T-helper 17 cell (primary cell): ENCODE results near the gene KASH5. TPM values are rescaled to one million over a fixed set of nuclear protein-coding genes. Genes with fewer than 3 reads are reported as not detected.
A peak's percentile ranks its signal among the peaks of the same experiment; 100 is the strongest.

Source experiments
- ATAC-seq: fragments of 150-1000 bp; cut with Tn5 transposase; 2 replicates; pipeline ENCODE4 v1.10.0; 2021; ENCODE audit warnings: mild to moderate bottlenecking, moderate library complexity
- DNase-seq, 3 donors: peaks; one replicate each; pipeline versions ENCODE4 v3.0.0 to v3.0.0-alpha.2; 2020 to 2021
- H3K9me3 ChIP-seq: one replicate; pipeline ENCODE4 v1.7.0; 2013; ENCODE audit warnings: low read length, mild to moderate bottlenecking; ENCODE audit not compliant: control insufficient read depth, poor library complexity, severe bottlenecking
- H3K27ac Mint-ChIP-seq: one replicate; pipeline ENCODE4 v1.8.0; 2022; ENCODE audit warnings: mild to moderate bottlenecking, moderate library complexity, mixed read lengths
- H3K27me3 Mint-ChIP-seq: one replicate; pipeline ENCODE4 v1.8.0; 2022; ENCODE audit warnings: mixed read lengths
- H3K36me3 Mint-ChIP-seq: one replicate; pipeline ENCODE4 v1.8.0; 2022; ENCODE audit warnings: low read depth, mixed read lengths
- H3K4me1 Mint-ChIP-seq: one replicate; pipeline ENCODE4 v1.8.0; 2022; ENCODE audit warnings: mild to moderate bottlenecking, mixed read lengths
- H3K4me3 Mint-ChIP-seq: one replicate; pipeline ENCODE4 v1.8.0; 2022; ENCODE audit warnings: mild to moderate bottlenecking, moderate library complexity, mixed read lengths
- total RNA-seq, 4 donors: library from RNA in 2 of 4; stranded (reverse) in 2 of 4; gene quantifications; one replicate each; pipeline ENCODE4 v1.2.3 and lab custom pipeline; 2022 to 2026

KASH5 gene
- total RNA-seq, 2 donors from 2014 or later, result 0.86 TPM; not detected in 1

DNA sequence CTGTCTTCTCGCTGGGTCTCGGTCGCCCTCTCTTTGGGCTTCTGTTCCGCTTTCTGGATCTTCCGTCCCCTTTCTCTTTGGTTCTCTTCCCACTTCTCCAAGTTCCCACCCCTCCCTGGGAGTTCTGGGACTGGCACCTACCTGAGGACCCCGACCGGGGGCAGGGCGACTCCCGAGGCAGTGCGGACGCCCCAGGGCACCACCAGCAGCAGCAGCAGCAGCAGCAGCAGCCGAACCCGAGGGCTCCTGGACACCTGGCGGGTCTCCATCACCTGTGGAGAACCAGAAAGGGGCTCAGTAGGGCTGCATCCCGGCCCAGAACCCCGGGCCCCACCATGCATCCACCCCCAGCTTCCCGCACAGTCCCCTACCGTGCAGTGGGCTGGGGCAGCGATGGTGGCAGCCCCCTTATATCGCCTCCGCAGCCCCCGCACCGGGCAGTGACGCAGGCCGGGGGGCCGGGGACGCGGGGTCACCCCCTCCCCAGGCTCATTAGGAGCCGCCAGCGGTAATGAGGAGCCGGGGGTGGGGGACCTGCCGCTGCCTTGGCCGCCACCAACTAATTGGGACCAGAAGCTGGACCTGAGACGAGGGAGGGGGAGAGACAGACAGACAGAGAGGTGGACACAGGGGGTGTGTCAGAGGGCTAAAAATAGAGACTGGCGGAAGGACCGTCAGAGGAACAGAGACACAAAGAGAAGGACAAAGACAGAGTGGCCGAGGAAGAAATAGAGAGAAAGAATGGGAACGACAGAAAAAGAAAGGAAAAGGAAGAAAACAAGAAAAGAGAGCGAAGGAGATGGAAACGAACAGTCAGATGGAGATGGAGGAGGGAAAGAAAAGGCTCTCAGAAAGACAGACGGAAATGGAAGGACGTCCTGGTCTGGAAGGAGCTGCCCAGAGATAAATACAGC, 35.3 kb downstream of the KASH5 start, which contains the start of gene PTH2:
Gene PTH2, minus strand, starts transcription at position 371 of the 914 bp plus-strand sequence. Its CDS starts 102 bp downstream, at position 269.
- no peak for ATAC-seq
- H3K4me3 Mint-ChIP-seq, result peak within 1 kb of the TSS; percentile 93
- H3K4me1 Mint-ChIP-seq, result peaks cover 70% of the 10 kb centered on the region
- peaks cover 22% of the 10 kb centered on the region for H3K36me3 Mint-ChIP-seq
- H3K9me3 ChIP-seq, result no peaks in the 10 kb centered on the region
- peaks cover 93% of the 10 kb centered on the region for H3K27me3 Mint-ChIP-seq
- no peak for DNase-seq
- peak within 1 kb of the TSS; percentile 86 for H3K27ac Mint-ChIP-seq

DNA sequence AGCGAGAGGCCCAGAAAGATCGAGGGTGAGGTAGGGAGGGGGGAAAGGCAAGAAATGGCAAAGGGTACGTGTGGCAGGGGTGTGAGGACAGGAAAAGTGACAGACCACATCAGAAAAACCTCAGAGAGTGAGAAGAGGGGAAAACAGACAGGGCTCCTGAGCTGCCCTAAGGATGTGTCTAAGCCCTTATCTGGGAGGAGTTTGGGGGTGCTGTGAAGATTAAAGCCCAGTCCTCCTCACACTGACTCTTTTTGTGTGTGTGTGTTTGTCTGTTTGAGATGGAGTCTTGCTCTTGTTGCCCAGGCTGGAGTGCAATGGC, 35.9 kb downstream of the KASH5 start:
- Mint-ChIP-seq H3K27me3 (peaks cover 94% of the 10 kb centered on the region), H3K36me3 (peaks cover 22% of the 10 kb centered on the region), H3K4me1 (peaks cover 74% of the 10 kb centered on the region), H3K27ac (peak overlapping the region; percentile 86), H3K4me3 (peak overlapping the region; percentile 93)
- ATAC-seq, result peak; percentile 65
- no peaks in the 10 kb centered on the region for H3K9me3 ChIP-seq
- no peak for DNase-seq

GRCh38 chr19:49425178-49425577, 37.1 kb downstream of the KASH5 start, which contains the start of gene GFY:
TSS of gene GFY (plus strand) at chr19:49425388. CDS start at chr19:49426431, 1,043 bp downstream.
- ATAC-seq (no peak), DNase-seq (no peak)
- Mint-ChIP-seq H3K4me1 (peaks cover 70% of the 10 kb centered on the region), H3K27me3 (peaks cover 92% of the 10 kb centered on the region), H3K27ac (peak within 1 kb of the TSS; percentile 86), H3K36me3 (peaks cover 22% of the 10 kb centered on the region), H3K4me3 (peak within 1 kb of the TSS; percentile 93)
- no peaks in the 10 kb centered on the region for H3K9me3 ChIP-seq

GRCh38 chr19:49425922-49426592, 38.0 kb downstream of the KASH5 start:
- no peak for DNase-seq
- H3K4me1 Mint-ChIP-seq, result peaks cover 68% of the 10 kb centered on the region
- H3K4me3 Mint-ChIP-seq, result no peak overlapping the region

DNA sequence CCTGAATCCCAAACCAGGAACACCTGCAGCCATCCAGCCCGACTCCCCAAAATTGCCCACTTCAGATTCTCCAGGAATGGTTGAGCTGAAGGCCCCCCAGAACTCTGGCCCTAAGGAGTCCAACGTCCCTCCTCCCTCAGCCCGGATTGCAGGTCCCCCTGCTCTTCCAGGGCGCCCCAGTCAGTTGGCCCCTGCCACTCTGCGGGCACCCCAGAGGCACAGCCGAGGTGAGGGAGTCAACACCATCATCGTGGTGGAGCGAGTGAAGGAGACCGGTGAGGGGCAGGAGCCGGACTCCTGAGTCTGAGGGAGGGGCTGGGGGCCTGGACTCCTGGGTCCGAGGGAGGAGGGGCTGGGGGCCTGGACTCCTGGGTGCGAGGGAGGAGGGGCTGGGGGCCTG, 39.3 kb downstream of the KASH5 start:
- H3K36me3 Mint-ChIP-seq, result peaks cover 22% of the 10 kb centered on the region
- peaks cover 88% of the 10 kb centered on the region for H3K27me3 Mint-ChIP-seq
- H3K4me1 Mint-ChIP-seq, result peaks cover 61% of the 10 kb centered on the region
- no peak for DNase-seq
- H3K9me3 ChIP-seq, result no peaks in the 10 kb centered on the region
- H3K27ac Mint-ChIP-seq, result no peak overlapping the region
- no peak overlapping the region for H3K4me3 Mint-ChIP-seq
- no peak for ATAC-seq

More at GRCh38 chr19:49425922-49426592, 38.0 kb downstream of the KASH5 start:
- H3K9me3 ChIP-seq, result no peaks in the 10 kb centered on the region
- no peak overlapping the region for H3K27ac Mint-ChIP-seq
- peaks cover 22% of the 10 kb centered on the region for H3K36me3 Mint-ChIP-seq
- ATAC-seq, result no peak
- H3K27me3 Mint-ChIP-seq, result peaks cover 92% of the 10 kb centered on the region

- Mint-ChIP-seq H3K4me1 (peaks cover 59% of the 10 kb centered on the region), H3K36me3 (peaks cover 22% of the 10 kb centered on the region), H3K27ac (no peak overlapping the region), H3K4me3 (peak overlapping the region; percentile 75), H3K27me3 (peaks cover 85% of the 10 kb centered on the region)
- H3K9me3 ChIP-seq, result no peaks in the 10 kb centered on the region
- peak; percentile 39 for ATAC-seq
- peak in 2 of 3 donors; percentile 25 to 40 for DNase-seq
These were observed 40.0 kb downstream of the KASH5 start for GRCh38 chr19:49427855-49428546.

DNA sequence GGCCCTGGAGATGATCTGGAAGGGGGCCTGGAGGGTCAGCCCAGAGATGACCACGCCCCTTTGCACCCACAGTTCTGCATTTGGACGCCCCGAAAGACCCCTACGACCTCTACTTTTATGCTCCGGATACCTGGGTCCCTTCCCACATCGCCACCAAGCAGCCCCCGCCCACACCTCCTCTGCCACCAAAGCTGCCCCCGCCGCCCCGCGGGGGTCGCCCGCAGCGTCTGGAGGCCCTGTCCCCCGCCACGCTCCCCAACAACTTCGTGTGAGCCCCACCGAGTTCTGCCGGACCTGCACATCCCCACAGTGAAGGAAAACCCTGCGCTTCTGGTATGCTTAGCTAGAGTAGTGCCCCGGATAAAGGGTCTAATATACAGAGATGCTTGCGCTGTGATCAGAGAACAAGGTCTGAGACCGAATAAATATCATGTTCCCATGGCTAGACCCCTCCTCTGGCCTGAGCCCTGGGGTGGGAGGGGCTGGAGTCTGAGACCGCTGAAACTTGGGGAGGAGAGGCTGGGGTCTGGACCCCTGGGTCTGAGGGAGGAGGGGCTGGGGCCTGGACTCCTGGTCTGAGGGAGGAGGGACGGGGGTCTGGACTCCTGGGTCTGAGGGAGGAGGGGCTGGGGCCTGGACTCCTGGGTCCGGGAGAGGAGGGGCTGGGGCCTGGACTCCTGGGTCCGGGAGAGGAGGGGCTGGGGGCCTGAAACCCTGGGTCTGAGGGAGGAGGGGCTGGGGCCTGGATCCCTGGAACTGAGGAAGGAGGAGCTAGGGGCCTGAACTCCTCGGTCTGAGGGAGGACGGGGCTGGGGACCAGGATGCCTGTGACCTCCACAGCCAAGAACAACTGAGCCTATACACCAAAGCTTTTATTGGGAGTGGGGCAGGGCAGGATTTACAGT, 40.8 kb downstream of the KASH5 start:
- H3K9me3 ChIP-seq, result no peaks in the 10 kb centered on the region
- no peak for ATAC-seq
- Mint-ChIP-seq H3K4me1 (peaks cover 58% of the 10 kb centered on the region), H3K4me3 (peak overlapping the region; percentile 25), H3K27me3 (peaks cover 85% of the 10 kb centered on the region), H3K27ac (no peak overlapping the region), H3K36me3 (peaks cover 18% of the 10 kb centered on the region)
- no peak for DNase-seq

GRCh38 chr19:49430172-49430677, 42.2 kb downstream of the KASH5 start:
- DNase-seq, result no peak
- Mint-ChIP-seq H3K27me3 (peaks cover 82% of the 10 kb centered on the region), H3K36me3 (peaks cover 15% of the 10 kb centered on the region), H3K4me3 (no peak overlapping the region), H3K4me1 (peaks cover 50% of the 10 kb centered on the region), H3K27ac (no peak overlapping the region)
- H3K9me3 ChIP-seq, result no peaks in the 10 kb centered on the region
- ATAC-seq, result no peak

- ATAC-seq, result no peak
- H3K27ac Mint-ChIP-seq, result no peak overlapping the region
- peaks cover 49% of the 10 kb centered on the region for H3K4me1 Mint-ChIP-seq
- peak overlapping the region; percentile 0 for H3K4me3 Mint-ChIP-seq
- H3K9me3 ChIP-seq, result no peaks in the 10 kb centered on the region
- peaks cover 82% of the 10 kb centered on the region for H3K27me3 Mint-ChIP-seq
- no peak for DNase-seq
- H3K36me3 Mint-ChIP-seq, result peaks cover 19% of the 10 kb centered on the region
These were observed 42.8 kb downstream of the KASH5 start for GRCh38 chr19:49430678-49431329.

DNA sequence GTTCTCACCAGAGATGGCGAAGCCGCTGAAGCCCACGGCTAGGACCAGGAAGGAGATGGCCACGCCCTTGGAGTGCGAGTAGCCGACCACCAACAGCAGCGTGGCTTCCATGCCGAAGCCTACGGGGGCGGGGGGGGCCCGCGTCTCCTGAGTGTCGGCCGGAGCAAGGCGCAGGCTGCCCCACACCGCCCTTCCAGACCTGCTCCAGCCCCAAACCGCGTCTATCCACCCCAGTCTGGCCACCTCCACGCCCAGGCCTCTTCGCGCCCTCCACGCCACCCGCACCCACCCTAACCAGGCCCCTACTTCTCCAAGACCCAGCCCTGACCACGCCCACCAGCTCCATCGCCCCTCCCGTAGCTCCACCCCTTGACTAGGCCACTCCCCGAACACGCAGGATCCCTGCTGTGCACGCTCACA, 43.3 kb downstream of the KASH5 start:
- H3K9me3 ChIP-seq, result no peaks in the 10 kb centered on the region
- peaks cover 82% of the 10 kb centered on the region for H3K27me3 Mint-ChIP-seq
- DNase-seq (no peak), ATAC-seq (no peak)
- no peak overlapping the region for H3K4me3 Mint-ChIP-seq
- H3K36me3 Mint-ChIP-seq, result peaks cover 19% of the 10 kb centered on the region
- H3K27ac Mint-ChIP-seq, result no peak overlapping the region
- peaks cover 49% of the 10 kb centered on the region for H3K4me1 Mint-ChIP-seq

- H3K36me3 Mint-ChIP-seq, result peaks cover 13% of the 10 kb centered on the region
- H3K4me3 Mint-ChIP-seq, result peak overlapping the region; percentile 66
- DNase-seq (peak in 1 of 3 donors; percentile 32), ATAC-seq (peak; percentile 72)
- peaks cover 43% of the 10 kb centered on the region for H3K4me1 Mint-ChIP-seq
- H3K27ac Mint-ChIP-seq, result peak overlapping the region; percentile 39
- peaks cover 82% of the 10 kb centered on the region for H3K27me3 Mint-ChIP-seq
- H3K9me3 ChIP-seq, result no peaks in the 10 kb centered on the region
These were observed 44.4 kb downstream of the KASH5 start for GRCh38 chr19:49432141-49433073.
